ENCODE measurements around the gene ZNF169. TPM values are rescaled to one million over a fixed set of nuclear protein-coding genes. Genes with fewer than 3 reads are reported as not detected.
"Not testable (repeated sequence)": the region's sequence is repeated elsewhere in the genome, so short reads cannot be mapped to it uniquely, and the experiment has no call there.

The ZNF169 gene
- total RNA-seq, 1 donor from 2014 or later = 18.3 TPM

- peaks cover 21% of the 10 kb centered on the region for H3K27me3 Mint-ChIP-seq
- ATAC-seq (ENCODE audit: low read depth) = no peak
- H3K4me1 Mint-ChIP-seq = no peaks in the 10 kb centered on the region
Measured at GRCh38 chr9:94245651-94246050, 13.4 kb upstream of the ZNF169 start.

GRCh38 chr9:94250456-94250855, 8.6 kb upstream of the ZNF169 start:
- no peaks in the 10 kb centered on the region for H3K9me3 Mint-ChIP-seq
- H3K27me3 Mint-ChIP-seq = peaks cover 9% of the 10 kb centered on the region
- no peaks in the 10 kb centered on the region for H3K4me1 Mint-ChIP-seq
- no peak overlapping the region for H3K27ac Mint-ChIP-seq
- CTCF ChIA-PET = interaction anchor here (0.9 kb wide), 1 partner anchor 17 kb away, joined by 3 read pairs; no protein-coding TSS in a partner anchor
- intact Hi-C loops (cut with micrococcal nuclease) = no loop called here
- no peak for DNase-seq
- POLR2A ChIA-PET = no interaction called here
- ATAC-seq (ENCODE audit: low read depth) = no peak
- no peak overlapping the region for H3K4me3 Mint-ChIP-seq
- TF ChIP-seq CTCF (IDR thresholded peaks at IDR 0.05) = no peak
- H3K36me3 Mint-ChIP-seq (ENCODE audit: low read depth) = no peaks in the 10 kb centered on the region

More at GRCh38 chr9:94245651-94246050, 13.4 kb upstream of the ZNF169 start:
- no peak overlapping the region for H3K27ac Mint-ChIP-seq
- TF ChIP-seq CTCF (IDR thresholded peaks at IDR 0.05) = no peak
- ChIA-PET CTCF (no interaction called here), POLR2A (no interaction called here)
- peaks cover 5% of the 10 kb centered on the region for H3K9me3 Mint-ChIP-seq
- no peaks in the 10 kb centered on the region for H3K36me3 Mint-ChIP-seq (ENCODE audit: low read depth)
- no peak overlapping the region for H3K4me3 Mint-ChIP-seq
- intact Hi-C loops (cut with micrococcal nuclease) = no loop called here
- DNase-seq = no peak

- Mint-ChIP-seq H3K4me1 (peaks cover 18% of the 10 kb centered on the region), H3K27me3 (peaks cover 9% of the 10 kb centered on the region), H3K36me3 (ENCODE audit: low read depth) (peaks cover 4% of the 10 kb centered on the region), H3K9me3 (no peaks in the 10 kb centered on the region), H3K4me3 (no peak overlapping the region), H3K27ac (no peak overlapping the region)
- no peak for TF ChIP-seq CTCF (IDR thresholded peaks at IDR 0.05)
- DNase-seq = no peak
- ChIA-PET POLR2A (no interaction called here), CTCF (no interaction called here)
- no peak for ATAC-seq (ENCODE audit: low read depth)
- intact Hi-C loops (cut with micrococcal nuclease) = loop anchor here (5.0 kb wide), 1 partner anchor 1621 kb away; the partner anchor contains the start of gene ERCC6L2
Measured at GRCh38 chr9:94256007-94256406, 3.1 kb upstream of the ZNF169 start.

DNA sequence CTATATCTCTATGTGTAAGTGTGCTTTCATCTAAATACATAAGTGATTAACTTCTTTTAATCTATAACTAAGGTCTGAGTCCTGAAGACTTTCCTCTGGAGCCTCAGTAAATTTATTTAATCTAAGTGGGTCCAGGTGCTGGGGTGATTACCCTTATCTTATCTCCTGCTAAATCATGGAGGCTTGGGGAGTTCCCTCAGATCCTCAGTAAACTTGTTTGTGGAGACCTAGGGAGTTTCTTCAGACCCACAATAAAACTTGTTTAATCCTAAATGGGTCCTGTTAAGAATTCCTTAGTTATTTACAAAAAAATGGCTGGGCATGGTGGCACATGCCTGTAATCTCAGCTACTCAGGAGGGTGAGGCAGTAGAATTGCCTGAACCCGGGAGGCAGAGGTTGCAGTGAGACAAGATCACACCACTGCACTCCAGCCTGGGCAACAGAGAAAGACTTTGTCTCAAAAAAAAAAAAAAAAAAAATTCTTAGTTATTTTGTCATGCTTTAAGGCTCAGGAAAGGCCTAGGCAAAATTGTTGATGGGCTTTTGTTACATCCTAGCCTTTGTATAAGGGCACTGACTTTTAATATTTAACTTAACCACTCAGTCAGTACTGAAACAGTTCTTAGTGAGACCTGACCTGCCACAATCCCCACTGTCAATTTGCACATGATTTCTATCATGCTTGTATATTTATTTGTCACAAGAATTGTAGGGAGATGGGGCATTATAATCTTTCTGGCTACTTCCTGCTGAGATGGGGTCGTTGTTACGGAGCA, 6.7 kb downstream of the ZNF169 start:
- ATAC-seq (ENCODE audit: low read depth); H3K27ac Mint-ChIP-seq; DNase-seq; CTCF ChIA-PET; H3K27me3 Mint-ChIP-seq; H3K9me3 Mint-ChIP-seq; intact Hi-C loops (cut with micrococcal nuclease); H3K4me3 Mint-ChIP-seq: not testable (repeated sequence)
- H3K4me1 Mint-ChIP-seq = peaks cover 21% of the 10 kb centered on the region
- H3K36me3 Mint-ChIP-seq (ENCODE audit: low read depth) = peaks cover 49% of the 10 kb centered on the region
- POLR2A ChIA-PET = interaction anchor here (0.7 kb wide), 1 partner anchor 1194 kb away, joined by 5 read pairs; no protein-coding TSS in a partner anchor

DNA sequence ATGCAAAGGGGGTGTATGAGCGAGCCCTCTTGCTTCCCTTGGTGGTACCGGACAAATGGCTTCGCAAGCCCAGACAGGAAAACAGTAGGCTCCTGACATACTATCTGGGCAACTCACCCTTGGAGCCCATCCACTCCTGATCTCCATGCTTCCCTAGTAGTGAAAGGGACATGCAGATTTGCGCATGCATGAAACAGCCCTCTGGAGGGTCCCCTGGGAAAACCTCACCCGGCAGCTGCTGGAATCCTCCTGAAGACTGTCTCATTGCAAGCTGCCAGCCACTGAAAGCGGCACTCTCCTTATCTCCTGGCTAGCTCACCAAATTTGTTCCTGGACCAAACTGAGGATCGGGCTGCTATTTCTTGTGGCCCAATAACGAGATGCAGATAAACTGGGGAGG, 10.2 kb downstream of the ZNF169 start:
- ChIA-PET CTCF (no interaction called here), POLR2A (interaction anchor here (0.6 kb wide), 1 partner anchor 604 kb away, joined by 9 read pairs; no protein-coding TSS in a partner anchor)
- Mint-ChIP-seq H3K4me1 (peaks cover 12% of the 10 kb centered on the region), H3K36me3 (ENCODE audit: low read depth) (peaks cover 39% of the 10 kb centered on the region), H3K9me3 (peaks cover 7% of the 10 kb centered on the region), H3K4me3 (no peak overlapping the region), H3K27ac (no peak overlapping the region), H3K27me3 (no peaks in the 10 kb centered on the region)
- no peak for DNase-seq
- no peak for TF ChIP-seq CTCF (IDR thresholded peaks at IDR 0.05)
- intact Hi-C loops (cut with micrococcal nuclease) = no loop called here
- no peak for ATAC-seq (ENCODE audit: low read depth)

Measured in activated B cell treated with CpG ODN at 0.5 μM for 24 hours (primary cell).